ENCODE measurements around the gene FNDC3A. TPM values are rescaled to one million over a fixed set of nuclear protein-coding genes. Genes with fewer than 3 reads are reported as not detected.

Gene FNDC3A
- total RNA-seq, 4 donors from 2014 or later: 21.9 to 59.7 (median 40.1) TPM

DNA sequence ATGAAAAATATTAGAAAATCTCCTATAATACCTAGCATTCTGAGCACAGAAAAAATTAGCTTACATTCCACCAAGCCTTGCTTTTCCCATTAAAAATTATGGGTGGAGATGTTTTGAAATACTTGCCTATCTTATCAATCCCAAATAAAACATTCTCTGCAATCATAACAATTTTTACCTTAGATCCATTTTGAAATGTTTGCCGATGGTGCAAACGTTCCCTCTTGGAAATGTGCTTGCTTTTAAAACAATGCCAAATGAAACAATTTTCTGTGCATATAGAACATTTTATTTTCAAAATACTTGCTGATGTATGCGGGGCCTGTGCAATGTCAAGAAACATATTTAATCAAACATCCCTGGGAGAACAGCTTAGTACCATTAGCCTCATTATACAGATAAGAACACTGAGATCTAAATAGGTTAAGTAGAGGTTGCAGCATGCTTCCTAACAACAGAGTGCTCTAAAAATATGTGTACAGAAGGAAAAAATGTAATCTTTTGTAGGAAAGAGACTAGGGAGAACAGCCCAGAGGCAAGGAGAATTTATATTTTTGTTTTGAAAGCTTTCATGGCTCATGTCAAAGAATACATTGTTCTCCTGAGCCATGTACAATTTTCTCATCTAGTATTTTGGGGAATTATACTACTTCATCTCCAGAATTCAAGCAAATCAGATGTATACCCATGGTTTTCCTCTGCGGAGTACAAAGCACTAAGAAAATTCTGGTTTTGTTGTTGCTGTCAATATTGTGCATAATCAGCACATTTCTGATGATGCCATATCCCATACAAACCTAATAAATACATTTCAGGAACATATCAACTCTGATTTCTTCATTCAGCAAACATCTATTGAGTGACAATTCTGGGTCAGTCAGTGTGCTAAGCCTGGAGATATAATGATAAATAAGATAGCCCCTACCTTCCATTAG, 25.9 kb upstream of the FNDC3A start:
- no peak for TF ChIP-seq POLR2A (IDR thresholded peaks at IDR 0.05)
- TF ChIP-seq, protein P1, sequence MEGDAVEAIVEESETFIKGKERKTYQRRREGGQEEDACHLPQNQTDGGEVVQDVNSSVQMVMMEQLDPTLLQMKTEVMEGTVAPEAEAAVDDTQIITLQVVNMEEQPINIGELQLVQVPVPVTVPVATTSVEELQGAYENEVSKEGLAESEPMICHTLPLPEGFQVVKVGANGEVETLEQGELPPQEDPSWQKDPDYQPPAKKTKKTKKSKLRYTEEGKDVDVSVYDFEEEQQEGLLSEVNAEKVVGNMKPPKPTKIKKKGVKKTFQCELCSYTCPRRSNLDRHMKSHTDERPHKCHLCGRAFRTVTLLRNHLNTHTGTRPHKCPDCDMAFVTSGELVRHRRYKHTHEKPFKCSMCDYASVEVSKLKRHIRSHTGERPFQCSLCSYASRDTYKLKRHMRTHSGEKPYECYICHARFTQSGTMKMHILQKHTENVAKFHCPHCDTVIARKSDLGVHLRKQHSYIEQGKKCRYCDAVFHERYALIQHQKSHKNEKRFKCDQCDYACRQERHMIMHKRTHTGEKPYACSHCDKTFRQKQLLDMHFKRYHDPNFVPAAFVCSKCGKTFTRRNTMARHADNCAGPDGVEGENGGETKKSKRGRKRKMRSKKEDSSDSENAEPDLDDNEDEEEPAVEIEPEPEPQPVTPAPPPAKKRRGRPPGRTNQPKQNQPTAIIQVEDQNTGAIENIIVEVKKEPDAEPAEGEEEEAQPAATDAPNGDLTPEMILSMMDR (IDR thresholded peaks at IDR 0.05): no peak
- no peak for TF ChIP-seq POLR2AphosphoS5 (IDR thresholded peaks at IDR 0.05)
- no peak for TF ChIP-seq EP300 (IDR thresholded peaks at IDR 0.05; ENCODE audit: low read depth)
- intact Hi-C loops (cut with DNase I; ENCODE audit: low total_unique reads): no loop called here
- Histone ChIP-seq H3K4me3 (no peak overlapping the region), H3K9me3 (no peaks in the 10 kb centered on the region), H3K4me1 (peaks cover 0 to 10% (median 0%) of the 10 kb centered on the region in 4 donors), H3K27me3 (no peaks in the 10 kb centered on the region), H3K27ac (no peak overlapping the region), H3K36me3 (no peaks in the 10 kb centered on the region)
- 54 to 61% methylated on average over 4 of the region's 4 CpGs for WGBS, 2 donors (ENCODE audit: low coverage in 1 of 2)
- in situ Hi-C loops (cut with MboI; ENCODE audit: low pct_ligation_motif_present in 1 of 4, low pct_unique_long_range_greater_than_20kb in 1 of 4, low sequenced_read_pairs in 3 of 4): no loop called here
- no peak for DNase-seq

DNA sequence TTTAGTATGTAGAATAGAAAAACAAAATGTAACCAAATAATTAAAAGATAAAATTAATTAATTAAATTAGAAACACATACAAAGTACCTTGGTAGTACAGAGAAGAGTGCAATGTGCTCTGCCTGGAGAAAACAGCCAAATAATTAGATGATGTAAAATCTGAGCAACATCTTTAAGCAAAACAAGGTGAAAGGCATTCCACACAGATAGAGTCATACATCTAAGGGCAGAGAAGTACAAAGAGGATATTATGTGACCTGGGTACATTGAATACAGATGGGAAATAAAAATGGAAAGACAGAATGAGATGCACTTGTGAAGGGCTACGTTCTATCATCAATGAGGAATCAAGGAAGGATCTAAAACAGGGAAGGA, 25.2 kb upstream of the FNDC3A start:
- in situ Hi-C loops (cut with MboI; ENCODE audit: low pct_ligation_motif_present in 1 of 4, low pct_unique_long_range_greater_than_20kb in 1 of 4, low sequenced_read_pairs in 3 of 4): no loop called here

DNA sequence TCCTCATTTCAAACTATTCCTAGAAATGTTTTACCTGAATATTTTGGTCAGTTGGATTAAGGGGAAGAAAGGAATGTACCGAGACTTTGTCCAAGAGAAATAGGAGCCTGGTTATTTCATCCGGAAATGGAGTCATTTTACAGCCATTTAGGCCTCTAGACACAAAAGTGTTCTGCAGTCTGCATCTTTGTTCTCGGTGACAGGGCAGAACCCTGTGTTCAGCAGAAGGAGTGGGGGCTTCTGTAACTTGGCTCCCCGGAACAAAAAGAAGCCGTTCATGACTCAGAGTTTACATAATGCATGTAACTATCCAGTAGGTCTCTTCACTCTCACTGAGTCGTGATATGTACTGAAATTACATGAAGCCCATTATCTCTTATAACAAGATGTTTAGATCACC, 21.6 kb upstream of the FNDC3A start:
- H3K4me1 ChIP-seq: no peaks in the 10 kb centered on the region
- no peak overlapping the region for H3K27ac ChIP-seq
- H3K36me3 ChIP-seq: no peaks in the 10 kb centered on the region
- H3K9me3 ChIP-seq: no peaks in the 10 kb centered on the region
- no peak for TF ChIP-seq POLR2A (IDR thresholded peaks at IDR 0.05)
- TF ChIP-seq EP300 (IDR thresholded peaks at IDR 0.05; ENCODE audit: low read depth): no peak
- no peak for TF ChIP-seq POLR2AphosphoS5 (IDR thresholded peaks at IDR 0.05)
- TF ChIP-seq, protein P1 (IDR thresholded peaks at IDR 0.05): no peak
- no peak for DNase-seq
- H3K27me3 ChIP-seq: no peaks in the 10 kb centered on the region
- no peak overlapping the region for H3K4me3 ChIP-seq
- intact Hi-C loops (cut with DNase I; ENCODE audit: low total_unique reads): no loop called here
- 66 to 81% methylated on average over 5 to 6 of the region's 6 CpGs for WGBS, 2 donors (ENCODE audit: low coverage in 1 of 2)
- in situ Hi-C loops (cut with MboI; ENCODE audit: low pct_ligation_motif_present in 1 of 4, low pct_unique_long_range_greater_than_20kb in 1 of 4, low sequenced_read_pairs in 3 of 4): no loop called here

More for the DNA sequence above, 25.2 kb upstream of the FNDC3A start:
- H3K36me3 ChIP-seq: no peaks in the 10 kb centered on the region
- peaks cover 0 to 9% (median 0%) of the 10 kb centered on the region in 4 donors for H3K4me1 ChIP-seq
- H3K4me3 ChIP-seq: no peak overlapping the region
- no peak for DNase-seq
- WGBS, 2 donors (ENCODE audit: low coverage in 1 of 2): 62 to 67% methylated on average over 1 of the region's 1 CpG
- TF ChIP-seq, protein P1 (IDR thresholded peaks at IDR 0.05): no peak
- no peak for TF ChIP-seq POLR2A (IDR thresholded peaks at IDR 0.05)
- TF ChIP-seq POLR2AphosphoS5 (IDR thresholded peaks at IDR 0.05): no peak
- no peak for TF ChIP-seq EP300 (IDR thresholded peaks at IDR 0.05; ENCODE audit: low read depth)
- H3K27me3 ChIP-seq: no peaks in the 10 kb centered on the region
- intact Hi-C loops (cut with DNase I; ENCODE audit: low total_unique reads): no loop called here
- H3K27ac ChIP-seq: no peak overlapping the region
- H3K9me3 ChIP-seq: no peaks in the 10 kb centered on the region

DNA sequence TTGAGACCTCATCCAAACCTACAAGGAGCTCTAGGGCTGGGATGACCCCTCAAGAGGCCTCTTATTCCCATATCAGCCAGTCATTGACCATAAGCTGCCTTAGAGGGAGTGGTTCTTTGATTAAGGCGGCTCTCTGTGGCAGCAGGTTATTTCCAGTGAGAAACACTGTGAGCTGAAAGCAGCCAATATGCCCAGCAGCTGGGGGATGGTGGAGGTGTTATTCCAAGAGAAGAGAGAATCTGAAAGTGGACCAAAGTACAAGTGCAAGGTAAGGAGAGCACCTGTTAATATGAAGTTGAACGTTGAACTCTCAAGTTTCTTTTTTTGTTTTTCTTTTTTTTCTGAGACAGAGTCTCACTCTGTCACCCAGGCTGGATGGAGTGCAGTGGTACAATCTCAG, 20.2 kb upstream of the FNDC3A start:
- DNase-seq: no peak
- no peaks in the 10 kb centered on the region for H3K4me1 ChIP-seq
- WGBS, 2 donors (ENCODE audit: low coverage in 1 of 2): 41 to 67% methylated on average over 1 to 2 of the region's 2 CpGs
- no peak overlapping the region for H3K4me3 ChIP-seq
- H3K27ac ChIP-seq: no peak overlapping the region
- no peaks in the 10 kb centered on the region for H3K36me3 ChIP-seq
- H3K27me3 ChIP-seq: no peaks in the 10 kb centered on the region
- no peaks in the 10 kb centered on the region for H3K9me3 ChIP-seq
- TF ChIP-seq, protein P1 (IDR thresholded peaks at IDR 0.05): no peak
- TF ChIP-seq POLR2A (IDR thresholded peaks at IDR 0.05): no peak
- no peak for TF ChIP-seq POLR2AphosphoS5 (IDR thresholded peaks at IDR 0.05)
- TF ChIP-seq EP300 (IDR thresholded peaks at IDR 0.05; ENCODE audit: low read depth): no peak
- intact Hi-C loops (cut with DNase I; ENCODE audit: low total_unique reads): no loop called here
- in situ Hi-C loops (cut with MboI; ENCODE audit: low pct_ligation_motif_present in 1 of 4, low pct_unique_long_range_greater_than_20kb in 1 of 4, low sequenced_read_pairs in 3 of 4): no loop called here

Measured in transverse colon (tissue), 4 donors.